IPS-18a (cell line): ENCODE measurements around the gene SSTR5.

ENCODE experiments used
- H3K27ac ChIP-seq: one replicate; pipeline ENCODE4 v1.5.1; 2013; ENCODE audit warnings: low read length
- H3K27me3 ChIP-seq: one replicate; pipeline ENCODE4 v1.6.1; 2013; ENCODE audit warnings: mild to moderate bottlenecking, low read length; ENCODE audit not compliant: control insufficient read depth, insufficient read depth
- H3K36me3 ChIP-seq: one replicate; pipeline ENCODE4 v1.6.1; 2013; ENCODE audit warnings: low read depth, low read length; ENCODE audit not compliant: control insufficient read depth
- H3K4me1 ChIP-seq: one replicate; pipeline ENCODE4 v1.6.1; 2013; ENCODE audit warnings: low read depth, low read length; ENCODE audit not compliant: control insufficient read depth
- H3K4me3 ChIP-seq: one replicate; pipeline ENCODE4 v1.5.1; 2013; ENCODE audit warnings: low read length
- H3K9ac ChIP-seq: one replicate; pipeline ENCODE4 v1.6.1; 2013; ENCODE audit warnings: mild to moderate bottlenecking, low read length, moderate library complexity
- H3K9me3 ChIP-seq: one replicate; pipeline ENCODE4 v1.6.1; 2013; ENCODE audit warnings: low read depth, low read length; ENCODE audit not compliant: control insufficient read depth

The SSTR5 gene

DNA sequence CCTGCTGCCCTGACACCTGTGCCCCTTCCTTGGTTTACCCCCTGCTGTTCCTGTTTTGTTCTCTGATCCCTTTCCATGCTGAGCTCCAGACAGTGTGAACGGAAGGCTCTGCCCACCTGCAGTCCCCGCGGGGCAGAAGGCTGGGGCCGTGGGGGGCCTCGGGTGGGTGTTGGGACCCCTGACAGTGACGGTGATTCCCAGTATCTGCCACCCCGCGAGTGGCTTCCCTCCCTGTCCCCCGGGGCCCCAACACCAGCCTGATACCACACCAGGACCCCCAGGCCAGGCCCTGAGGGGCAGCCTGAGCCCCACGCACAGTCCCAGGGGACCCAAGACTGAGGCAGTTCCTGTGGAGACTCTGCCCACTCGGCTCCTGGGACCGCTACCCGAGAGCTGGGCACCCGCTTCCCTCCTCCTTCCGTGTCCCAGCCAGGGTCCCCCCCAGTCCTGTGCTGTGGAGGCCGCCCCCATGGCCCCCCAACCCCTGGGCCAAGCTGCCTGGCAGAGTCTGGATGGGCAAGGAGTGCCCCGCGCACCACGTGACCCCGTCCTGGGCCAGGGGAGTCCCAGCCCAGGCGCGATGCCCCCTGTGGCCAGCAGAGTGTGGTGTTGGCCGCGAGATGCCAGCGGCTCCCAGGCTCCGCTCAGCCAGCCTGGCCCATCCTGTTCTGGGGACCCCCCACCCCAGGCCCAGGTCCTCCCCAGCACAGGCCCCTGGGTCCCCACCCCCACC lies 33.5 kb downstream of the SSTR5 start:
- no peak overlapping the region for H3K9ac ChIP-seq
- no peaks in the 10 kb centered on the region for H3K4me1 ChIP-seq
- H3K27me3 ChIP-seq: peaks cover 29% of the 10 kb centered on the region
- H3K36me3 ChIP-seq: no peaks in the 10 kb centered on the region
- H3K9me3 ChIP-seq: no peaks in the 10 kb centered on the region
- H3K4me3 ChIP-seq: no peak overlapping the region
- H3K27ac ChIP-seq: no peak overlapping the region

DNA sequence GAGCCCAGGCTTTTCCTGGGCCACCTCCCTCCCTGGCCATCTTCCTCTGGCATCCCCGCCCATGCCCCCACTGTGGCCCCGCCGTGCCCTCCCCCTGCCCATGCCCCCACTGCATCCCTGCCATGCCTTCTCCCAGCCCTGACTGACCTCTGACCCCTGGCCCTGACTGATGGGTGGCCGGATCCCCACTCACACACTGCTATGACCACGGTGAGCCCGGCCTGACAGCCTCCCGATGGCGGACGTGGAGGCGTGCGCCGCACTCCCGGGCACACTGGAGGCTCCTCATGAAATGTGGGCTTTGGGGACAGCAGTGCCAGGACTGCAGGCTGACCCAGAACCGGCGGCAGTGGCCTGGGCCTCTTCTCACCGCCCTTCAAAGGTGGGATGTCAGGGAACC lies 34.1 kb downstream of the SSTR5 start:
- Histone ChIP-seq H3K27me3 (peaks cover 29% of the 10 kb centered on the region), H3K4me3 (no peak overlapping the region), H3K9me3 (no peaks in the 10 kb centered on the region), H3K36me3 (no peaks in the 10 kb centered on the region), H3K4me1 (no peaks in the 10 kb centered on the region), H3K9ac (no peak overlapping the region), H3K27ac (no peak overlapping the region)

DNA sequence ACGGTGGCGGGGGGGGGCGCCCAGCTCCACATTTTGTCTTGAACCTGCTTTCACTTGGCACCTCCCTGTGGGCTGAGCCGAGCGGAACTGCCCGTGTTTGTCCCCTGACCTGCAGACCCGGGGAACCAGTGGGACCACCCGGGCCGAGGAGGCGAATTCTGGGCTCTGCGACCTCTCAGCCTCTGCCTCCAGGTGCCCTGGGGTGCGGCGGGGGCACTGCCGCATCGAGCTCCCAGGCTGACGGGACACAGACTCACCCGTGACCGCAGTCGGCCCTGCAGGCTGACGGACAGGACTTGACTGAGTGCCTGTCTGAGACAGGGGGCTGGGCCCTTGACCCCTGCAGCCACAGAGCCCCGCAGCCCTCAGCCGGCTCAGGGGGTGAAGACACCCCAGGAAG lies 34.6 kb downstream of the SSTR5 start:
- H3K4me3 ChIP-seq: no peak overlapping the region
- H3K27me3 ChIP-seq: peaks cover 29% of the 10 kb centered on the region
- H3K4me1 ChIP-seq: no peaks in the 10 kb centered on the region
- H3K27ac ChIP-seq: no peak overlapping the region
- H3K9ac ChIP-seq: no peak overlapping the region
- no peaks in the 10 kb centered on the region for H3K36me3 ChIP-seq
- H3K9me3 ChIP-seq: no peaks in the 10 kb centered on the region

DNA sequence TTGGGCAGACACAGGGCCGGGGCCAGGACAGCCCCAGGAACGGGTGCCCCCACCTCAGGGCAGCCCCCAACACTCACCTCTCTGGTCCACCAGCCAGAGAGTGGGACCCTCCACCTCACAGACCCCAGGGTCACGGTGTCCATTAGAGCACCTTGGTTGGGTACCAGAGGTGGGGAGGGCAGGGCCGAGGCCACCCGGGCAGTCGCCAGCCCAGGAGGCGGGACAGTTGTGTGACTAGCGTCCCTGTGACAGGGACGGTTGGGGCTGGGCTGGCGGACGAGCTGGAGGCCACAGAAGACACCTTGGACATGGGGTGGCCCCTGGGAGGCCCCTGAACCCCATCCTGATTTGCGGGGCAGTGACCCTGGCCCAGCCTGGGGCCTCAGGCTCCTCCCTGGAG lies 35.2 kb downstream of the SSTR5 start:
- H3K27me3 ChIP-seq: peaks cover 29% of the 10 kb centered on the region

DNA sequence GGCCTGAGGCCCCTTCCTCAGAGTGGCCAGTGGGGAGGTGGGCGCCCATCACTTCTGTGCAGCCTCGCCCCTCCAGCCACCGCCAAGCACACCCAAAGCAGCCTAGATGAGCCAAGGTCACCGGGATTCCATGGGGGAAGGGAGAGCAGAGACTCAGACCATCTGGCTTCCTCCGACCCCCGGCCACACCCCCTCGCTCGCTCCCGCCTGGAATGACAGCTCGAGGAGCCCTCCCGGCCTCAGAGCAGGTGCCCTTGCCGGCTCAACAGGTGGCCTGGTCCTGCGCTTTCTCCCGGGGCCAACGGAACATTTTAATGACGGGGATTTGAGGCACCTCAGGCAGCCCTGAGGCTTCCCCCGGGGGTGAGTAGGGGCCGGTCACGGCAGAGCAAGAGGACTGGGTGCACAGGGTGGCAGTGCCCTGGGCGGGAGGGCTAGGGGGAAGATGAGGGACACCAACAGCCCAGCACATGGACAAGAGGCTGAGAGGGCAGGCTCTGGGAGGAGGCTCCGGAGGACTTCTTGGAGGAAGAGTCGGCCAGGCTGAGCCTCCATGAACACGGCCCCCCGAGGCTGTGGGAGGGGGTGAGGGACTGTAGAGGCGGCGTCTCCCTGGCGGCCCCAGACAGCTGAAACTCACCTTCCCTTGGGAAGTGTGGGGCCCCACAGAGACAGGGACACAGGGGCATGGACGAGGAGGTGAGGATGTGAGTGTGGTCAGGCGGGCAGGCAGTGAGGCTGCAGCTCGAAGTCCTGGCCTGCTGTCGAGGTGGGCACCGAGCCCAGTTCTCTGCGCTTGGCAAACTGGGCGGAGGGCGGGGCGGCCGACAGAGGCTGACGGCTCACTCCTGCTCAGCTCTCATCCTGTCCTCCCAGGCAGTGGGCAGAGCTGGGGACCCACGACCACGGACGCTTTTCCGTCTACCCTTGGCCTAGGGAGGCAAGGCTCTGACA lies 36.0 kb downstream of the SSTR5 start:
- Histone ChIP-seq H3K9me3 (no peaks in the 10 kb centered on the region), H3K27ac (no peak overlapping the region), H3K27me3 (peaks cover 32% of the 10 kb centered on the region)

More for the DNA sequence above, 35.2 kb downstream of the SSTR5 start:
- H3K9me3 ChIP-seq: no peaks in the 10 kb centered on the region
- no peaks in the 10 kb centered on the region for H3K36me3 ChIP-seq
- no peaks in the 10 kb centered on the region for H3K4me1 ChIP-seq
- H3K27ac ChIP-seq: no peak overlapping the region
- no peak overlapping the region for H3K4me3 ChIP-seq
- H3K9ac ChIP-seq: no peak overlapping the region

DNA sequence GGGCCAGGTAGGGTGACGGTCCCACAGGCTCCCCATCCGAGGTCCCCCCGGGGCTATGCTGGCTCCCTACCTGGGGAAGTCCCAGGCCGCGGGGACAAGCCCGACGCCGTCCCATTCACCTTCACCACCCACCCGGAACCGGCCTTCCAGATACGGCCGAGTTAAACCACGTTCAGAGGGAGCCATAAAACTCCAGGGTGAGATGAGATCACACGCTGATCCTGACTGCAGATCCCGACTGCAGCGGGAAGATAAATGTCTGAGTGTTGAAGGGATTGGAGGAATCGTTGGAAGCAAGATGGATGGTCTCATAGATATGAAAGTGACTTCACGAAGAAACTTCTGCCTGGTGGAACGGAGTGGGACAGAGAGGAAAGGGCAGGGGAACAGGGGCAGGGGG lies 37.1 kb downstream of the SSTR5 start:
- Histone ChIP-seq H3K27ac (no peak overlapping the region), H3K9me3 (no peaks in the 10 kb centered on the region), H3K27me3 (peaks cover 28% of the 10 kb centered on the region), H3K4me1 (no peaks in the 10 kb centered on the region), H3K4me3 (no peak overlapping the region), H3K9ac (no peak overlapping the region), H3K36me3 (no peaks in the 10 kb centered on the region)

More for the DNA sequence above, 36.0 kb downstream of the SSTR5 start:
- Histone ChIP-seq H3K9ac (no peak overlapping the region), H3K4me3 (no peak overlapping the region), H3K4me1 (no peaks in the 10 kb centered on the region), H3K36me3 (no peaks in the 10 kb centered on the region)

DNA sequence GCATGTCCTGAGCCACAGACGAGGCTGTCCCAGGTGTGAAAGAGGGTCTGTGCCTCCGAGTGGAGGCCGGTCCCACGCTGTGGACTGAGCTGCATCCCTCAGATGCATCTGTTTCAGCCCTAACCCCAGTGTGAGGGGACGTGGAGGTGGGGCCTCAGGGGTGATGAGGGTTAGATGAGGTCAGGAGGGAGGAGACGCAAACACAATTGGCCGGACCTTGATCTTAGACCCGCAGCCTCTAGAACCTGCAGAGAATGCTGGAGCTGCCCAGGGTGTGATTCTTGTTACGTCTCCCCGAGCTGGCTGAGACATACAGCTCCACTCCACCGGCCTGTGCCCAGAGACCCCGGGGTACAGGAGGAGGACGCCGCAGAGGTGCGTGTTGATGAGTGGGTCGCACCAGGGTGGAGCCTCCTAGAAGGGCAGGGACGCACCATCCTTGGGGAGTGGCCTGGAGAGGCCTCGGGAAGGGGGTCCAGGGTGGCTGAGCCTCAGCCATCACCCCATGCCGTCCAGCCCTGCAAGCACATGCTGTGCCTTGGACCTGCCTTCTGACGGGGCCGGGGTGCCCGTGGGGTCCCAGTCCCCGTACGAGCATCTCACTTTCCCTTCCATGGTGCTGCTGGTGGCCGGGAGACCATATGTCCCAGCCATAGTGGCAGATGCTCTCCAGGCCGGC lies 40.1 kb downstream of the SSTR5 start:
- Histone ChIP-seq H3K27ac (no peak overlapping the region), H3K9ac (no peak overlapping the region), H3K4me1 (no peaks in the 10 kb centered on the region), H3K27me3 (peaks cover 25% of the 10 kb centered on the region), H3K36me3 (no peaks in the 10 kb centered on the region), H3K4me3 (no peak overlapping the region), H3K9me3 (no peaks in the 10 kb centered on the region)

DNA sequence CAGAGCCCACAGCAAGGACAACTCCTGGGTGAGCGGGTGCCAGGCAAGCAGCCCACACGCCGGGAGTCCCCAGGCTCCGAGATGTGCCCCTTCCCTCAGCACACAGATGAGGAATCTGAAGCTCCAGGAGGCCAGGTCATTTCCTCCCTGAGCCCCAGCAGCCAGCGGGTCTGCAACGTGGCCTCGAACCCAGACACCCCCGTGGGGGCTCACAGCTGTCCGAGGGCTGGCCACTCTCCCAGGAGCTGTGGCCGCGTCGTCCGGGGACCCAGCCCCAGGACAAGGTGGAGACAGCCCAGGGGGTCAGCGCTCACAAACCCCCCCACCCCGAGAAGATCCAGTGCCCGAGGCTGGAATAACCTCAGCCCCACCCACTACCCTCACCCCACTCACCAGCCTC lies 40.9 kb downstream of the SSTR5 start:
- no peaks in the 10 kb centered on the region for H3K4me1 ChIP-seq
- no peaks in the 10 kb centered on the region for H3K9me3 ChIP-seq
- no peak overlapping the region for H3K4me3 ChIP-seq
- peaks cover 24% of the 10 kb centered on the region for H3K27me3 ChIP-seq
- no peaks in the 10 kb centered on the region for H3K36me3 ChIP-seq
- H3K9ac ChIP-seq: no peak overlapping the region
- H3K27ac ChIP-seq: no peak overlapping the region

DNA sequence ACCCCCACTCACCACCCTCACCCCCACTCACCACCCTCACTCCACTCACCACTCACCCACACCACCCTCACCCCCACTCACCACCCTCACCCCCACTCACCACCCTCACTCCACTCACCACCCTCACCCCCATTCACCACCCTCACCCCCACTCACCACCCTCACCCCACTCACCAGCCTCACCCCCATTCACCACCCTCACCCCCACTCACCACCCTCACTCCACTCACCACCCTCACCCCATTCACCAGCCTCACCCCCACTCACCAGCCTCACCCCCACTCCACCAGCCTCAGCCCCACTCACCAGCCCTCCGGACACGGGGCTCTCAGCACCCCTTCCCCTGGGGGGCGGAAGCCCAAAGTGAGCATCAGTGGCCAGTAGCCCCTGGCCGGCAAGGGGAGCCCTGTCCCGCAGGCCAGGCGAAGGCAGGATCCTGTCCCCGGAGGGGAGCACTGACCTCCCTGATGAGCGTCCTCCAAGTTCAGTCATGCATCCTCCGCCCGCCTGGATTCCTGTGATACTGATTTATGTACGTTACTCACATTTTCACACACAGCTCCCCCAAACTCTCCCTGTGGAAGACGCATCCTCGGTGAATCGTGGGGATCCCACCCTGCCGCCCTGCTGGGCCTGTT lies 41.5 kb downstream of the SSTR5 start:
- Histone ChIP-seq H3K9ac (no peak overlapping the region), H3K36me3 (no peaks in the 10 kb centered on the region), H3K4me3 (no peak overlapping the region), H3K9me3 (no peaks in the 10 kb centered on the region), H3K27me3 (peaks cover 19% of the 10 kb centered on the region), H3K4me1 (no peaks in the 10 kb centered on the region), H3K27ac (no peak overlapping the region)

DNA sequence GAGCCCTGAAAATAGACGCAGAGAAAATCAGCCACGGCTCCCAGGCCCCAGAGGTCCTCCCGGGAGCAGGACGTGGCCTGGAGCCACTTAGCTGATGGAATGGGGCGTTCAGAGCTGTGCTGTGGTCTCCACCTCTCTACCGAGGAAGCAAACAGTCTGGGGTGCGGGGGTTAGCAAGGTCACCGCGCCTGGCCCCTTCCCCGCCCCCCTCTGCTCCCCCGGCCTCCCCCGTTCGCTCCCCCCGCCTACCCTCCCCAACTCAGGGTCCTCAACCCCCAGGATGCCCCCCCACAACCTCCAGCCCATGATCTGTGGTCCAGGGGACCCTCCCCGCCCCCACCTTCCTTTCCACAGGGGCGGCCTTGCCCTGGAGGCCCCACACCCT lies 44.1 kb downstream of the SSTR5 start:
- Histone ChIP-seq H3K9ac (no peak overlapping the region), H3K27ac (no peak overlapping the region), H3K9me3 (no peaks in the 10 kb centered on the region), H3K36me3 (no peaks in the 10 kb centered on the region), H3K4me3 (no peak overlapping the region), H3K27me3 (peaks cover 4% of the 10 kb centered on the region), H3K4me1 (no peaks in the 10 kb centered on the region)
